PC-3 (cell line): ENCODE results near the gene STARD10. TPM values are rescaled to one million over a fixed set of nuclear protein-coding genes. Genes with fewer than 3 reads are reported as not detected.

Experiments
- ATAC-seq: fragments of 200-7000 bp; cut with Tn5 transposase; 2 replicates; pipeline ENCODE4 v1.9.1; 2020; ENCODE audit warnings: mild to moderate bottlenecking, moderate library complexity
- BruUV-seq: library from RNA; stranded (reverse); fragments of 400-500 nt; replicated peaks from 2 replicates; lab custom pipeline; 2021; lab: Mats Ljungman, UMichigan
- CTCF ChIA-PET: fragments of 300-600 bp; sonication (Branson Sonifier 250); formaldehyde crosslinking; loops from one replicate; lab custom pipeline; 2022; ENCODE audit warnings: antibody characterized with exemption; lab: Charles Lee
- POLR2A ChIA-PET: fragments of 300-600 bp; sonication (Branson Sonifier 250); formaldehyde crosslinking; loops from one replicate; lab custom pipeline; 2022; ENCODE audit warnings: antibody characterized with exemption; ENCODE audit not compliant: unreplicated experiment; lab: Charles Lee
- DNase-seq: peaks from one replicate; pipeline ENCODE4 v3.0.0-alpha.2; 2015
- H2AFZ ChIP-seq: fragments of 300-600 bp; sonication (generic); 2 replicates; pipeline ENCODE4 v1.6.0; 2016; ENCODE audit warnings: antibody characterized with exemption, low read length
- H3F3A ChIP-seq: fragments of 300-600 bp; sonication (generic); one replicate; pipeline ENCODE4 v1.6.0; 2017; ENCODE audit warnings: antibody characterized with exemption, low read length, control low read depth, mild to moderate bottlenecking; ENCODE audit not compliant: unreplicated experiment
- H3K27ac ChIP-seq: fragments of 300-600 bp; sonication (generic); 2 replicates; pipeline ENCODE4 v1.5.1; 2016; ENCODE audit warnings: mild to moderate bottlenecking, low read length
- H3K27me3 ChIP-seq: fragments of 300-600 bp; sonication (generic); 2 replicates; pipeline ENCODE4 v1.6.1; 2016; ENCODE audit warnings: low read length, mixed read lengths
- H3K36me3 ChIP-seq: fragments of 300-600 bp; sonication (generic); 2 replicates; pipeline ENCODE4 v1.6.1; 2016; ENCODE audit warnings: low read depth, mixed run types, low read length, mixed read lengths
- H3K4me1 ChIP-seq: fragments of 300-600 bp; sonication (generic); 2 replicates; pipeline ENCODE4 v1.5.1; 2016; ENCODE audit warnings: low read length; ENCODE audit not compliant: insufficient read depth
- H3K4me2 ChIP-seq: fragments of 300-600 bp; sonication (generic); 2 replicates; pipeline ENCODE4 v1.6.0; 2016; ENCODE audit warnings: low read length
- H3K4me3 ChIP-seq: fragments of 300-600 bp; sonication (generic); 2 replicates; pipeline ENCODE4 v1.5.1; 2016; ENCODE audit warnings: mild to moderate bottlenecking, low read length, mixed read lengths
- H3K79me2 ChIP-seq: fragments of 300-600 bp; sonication (generic); 2 replicates; pipeline ENCODE4 v1.6.1; 2017; ENCODE audit warnings: low read length, mixed read lengths
- H3K9ac ChIP-seq: fragments of 300-600 bp; sonication (generic); 2 replicates; pipeline ENCODE4 v1.6.0; 2016; ENCODE audit warnings: mild to moderate bottlenecking, low read length
- H3K9me2 ChIP-seq: fragments of 300-600 bp; sonication (generic); replicated peaks from 2 replicates; pipeline ENCODE4 v1.6.1; 2016; ENCODE audit warnings: mixed run types, low read length, mixed read lengths
- H3K9me3 ChIP-seq: fragments of 300-600 bp; sonication (generic); 2 replicates; pipeline ENCODE4 v1.6.1; 2016; ENCODE audit warnings: low read length, mixed read lengths
- H4K20me1 ChIP-seq: fragments of 300-600 bp; sonication (generic); 2 replicates; pipeline ENCODE4 v1.6.1; 2016; ENCODE audit warnings: low read length, mixed read lengths
- CTCF ChIP-seq: fragments of 300-600 bp; sonication (generic); conservative IDR thresholded peaks from 2 replicates; pipeline ENCODE4 v1.5.1; 2017; ENCODE audit warnings: antibody characterized with exemption, low read depth, mild to moderate bottlenecking, low read length
- EZH2 ChIP-seq: fragments of 300-600 bp; sonication (generic); IDR thresholded peaks from one replicate; pipeline ENCODE4 v1.6.1; 2017; ENCODE audit warnings: antibody characterized with exemption, mild to moderate bottlenecking, low read length; ENCODE audit not compliant: unreplicated experiment
- EZH2phosphoT487 ChIP-seq: fragments of 300-600 bp; sonication (generic); IDR thresholded peaks from 2 replicates; pipeline ENCODE4 v1.6.1; 2018; ENCODE audit warnings: mild to moderate bottlenecking, antibody characterized with exemption, low read length, borderline replicate concordance
- intact Hi-C: fragments of 100-400 bp; cut with micrococcal nuclease; formaldehyde crosslinking; loops from 2 replicates; pipeline ENCODE4 v1.9.0; 2023
- total RNA-seq: library from RNA; depleted of rRNA; stranded (reverse); fragments of >200 nt; gene quantifications from 2 replicates; pipeline ENCODE4 v1.2.3, GENCODE V29; 2014

STARD10 gene
- total RNA-seq, 1 experiment from 2014 or later = 284 TPM

DNA sequence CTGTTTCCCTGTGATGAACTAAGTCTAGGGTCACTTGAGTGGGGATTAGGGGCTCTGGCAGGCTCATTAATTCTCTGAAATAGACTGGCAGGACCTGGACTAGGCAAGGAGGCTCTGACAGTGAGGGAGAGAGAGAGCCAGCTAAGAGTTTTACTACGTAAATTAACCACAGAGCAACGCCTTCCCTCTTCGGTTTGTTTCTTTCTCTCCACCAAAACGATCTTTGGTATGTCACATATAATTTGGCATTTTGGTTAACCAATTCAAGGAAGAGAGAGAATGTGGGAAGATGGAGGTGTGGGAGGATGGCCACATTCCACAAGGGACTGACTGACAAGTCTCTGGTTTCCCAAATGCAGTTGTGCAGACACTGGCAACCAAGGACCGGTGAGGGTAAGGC is 48.3 kb upstream of the STARD10 start:
- Histone ChIP-seq H3K4me3 (no peak overlapping the region), H3K27me3 (no peaks in the 10 kb centered on the region), H3K9ac (no peak overlapping the region), H3K9me3 (no peaks in the 10 kb centered on the region), H2AFZ (no peak overlapping the region), H3K27ac (no peak overlapping the region), H3K36me3 (peaks cover 26% of the 10 kb centered on the region; the same call in 1 of the 2 replicates), H3F3A (no peaks in the 10 kb centered on the region), H4K20me1 (no peaks in the 10 kb centered on the region), H3K9me2 (no peaks in the 10 kb centered on the region), H3K4me1 (no peaks in the 10 kb centered on the region), H3K79me2 (no peaks in the 10 kb centered on the region), H3K4me2 (no peak overlapping the region)
- no TSS peak for BruUV-seq
- TF ChIP-seq EZH2phosphoT487 = no peak
- intact Hi-C loops = loop anchor here (10.0 kb wide), 1 partner anchor 117 kb away; no protein-coding TSS in a partner anchor
- DNase-seq = no peak
- CTCF ChIA-PET = no interaction called here
- no peak for ATAC-seq
- POLR2A ChIA-PET = no interaction called here

DNA sequence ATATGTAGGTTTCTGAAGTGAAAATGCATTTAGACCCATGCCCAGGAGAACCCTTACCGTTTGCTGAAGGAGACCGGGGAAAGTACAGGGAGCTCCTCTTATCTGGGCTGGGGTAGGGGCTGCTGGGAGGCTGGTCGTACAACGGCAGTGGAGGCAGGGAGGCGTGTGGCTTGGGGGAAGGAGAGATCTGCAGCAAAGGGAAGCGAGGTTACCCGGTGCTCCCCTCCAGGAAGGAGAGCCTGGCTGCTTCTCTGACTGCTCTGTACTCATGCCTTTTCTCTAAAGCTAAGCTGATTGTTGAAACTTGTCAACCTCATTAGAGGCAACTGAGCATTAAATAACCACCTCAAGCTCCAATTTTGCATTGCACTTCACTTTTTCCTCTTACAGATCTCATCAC is 47.5 kb upstream of the STARD10 start:
- BruUV-seq = no TSS peak
- no peaks in the 10 kb centered on the region for H3F3A ChIP-seq
- H3K36me3 ChIP-seq = peaks cover 26% of the 10 kb centered on the region; the same call in 1 of the 2 replicates

DNA sequence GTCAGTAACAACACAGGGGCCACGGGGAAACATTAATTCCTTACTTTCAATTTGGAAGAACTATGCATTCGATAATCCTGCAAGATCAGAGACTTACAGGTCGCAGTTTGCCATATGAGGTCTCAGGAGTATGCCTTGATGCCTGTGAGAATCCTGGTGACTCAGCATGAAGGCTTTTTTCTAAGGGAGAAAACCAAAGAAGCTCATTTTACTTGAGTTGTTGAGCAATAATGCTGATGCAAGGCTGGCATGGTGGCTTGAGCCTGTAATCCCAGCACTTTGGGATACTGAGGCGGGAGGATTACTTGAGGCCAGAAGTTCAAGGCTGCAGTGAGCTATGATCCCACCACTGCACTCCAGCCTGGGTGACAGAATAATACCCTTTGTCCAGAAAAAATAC is 46.9 kb upstream of the STARD10 start:
- ATAC-seq (no peak), DNase-seq (peak; percentile 25)
- TF ChIP-seq CTCF = no peak
- no peak for TF ChIP-seq EZH2
- no peak for TF ChIP-seq EZH2phosphoT487
- Histone ChIP-seq H3K9ac (no peak overlapping the region), H3K9me2 (no peaks in the 10 kb centered on the region), H3K4me2 (no peak overlapping the region), H3K27me3 (no peaks in the 10 kb centered on the region), H3F3A (no peaks in the 10 kb centered on the region), H3K4me3 (no peak overlapping the region), H3K36me3 (peaks cover 26% of the 10 kb centered on the region; the same call in 1 of the 2 replicates), H2AFZ (no peak overlapping the region), H3K9me3 (no peaks in the 10 kb centered on the region), H3K27ac (no peak overlapping the region), H4K20me1 (no peaks in the 10 kb centered on the region), H3K79me2 (no peaks in the 10 kb centered on the region), H3K4me1 (no peaks in the 10 kb centered on the region)
- no TSS peak for BruUV-seq
- ChIA-PET POLR2A (interaction anchor here (0.5 kb wide), 1 partner anchor 261 kb away, joined by 5 read pairs; no protein-coding TSS in a partner anchor), CTCF (interaction anchor here (0.6 kb wide), 1 partner anchor 495 kb away, joined by 4 read pairs; no protein-coding TSS in a partner anchor)
- intact Hi-C loops = loop anchor here (10.0 kb wide), 1 partner anchor 116 kb away; no protein-coding TSS in a partner anchor

More for the DNA sequence above, 47.5 kb upstream of the STARD10 start:
- Histone ChIP-seq H4K20me1 (no peaks in the 10 kb centered on the region), H3K9ac (no peak overlapping the region), H3K27me3 (no peaks in the 10 kb centered on the region), H3K4me1 (no peaks in the 10 kb centered on the region), H2AFZ (no peak overlapping the region), H3K4me2 (no peak overlapping the region), H3K79me2 (no peaks in the 10 kb centered on the region), H3K9me3 (no peaks in the 10 kb centered on the region), H3K4me3 (no peak overlapping the region), H3K27ac (no peak overlapping the region), H3K9me2 (no peaks in the 10 kb centered on the region)
- DNase-seq (no peak), ATAC-seq (no peak)
- intact Hi-C loops = loop anchor here (10.0 kb wide), 1 partner anchor 117 kb away; no protein-coding TSS in a partner anchor
- ChIA-PET POLR2A (interaction anchor here (0.5 kb wide), 1 partner anchor 260 kb away, joined by 5 read pairs; no protein-coding TSS in a partner anchor), CTCF (interaction anchor here (0.6 kb wide), 1 partner anchor 494 kb away, joined by 4 read pairs; no protein-coding TSS in a partner anchor)
- TF ChIP-seq CTCF (no peak), EZH2 (no peak), EZH2phosphoT487 (no peak)
